Measurements from ENCODE around the gene SCD5.

The SCD5 gene

DNA sequence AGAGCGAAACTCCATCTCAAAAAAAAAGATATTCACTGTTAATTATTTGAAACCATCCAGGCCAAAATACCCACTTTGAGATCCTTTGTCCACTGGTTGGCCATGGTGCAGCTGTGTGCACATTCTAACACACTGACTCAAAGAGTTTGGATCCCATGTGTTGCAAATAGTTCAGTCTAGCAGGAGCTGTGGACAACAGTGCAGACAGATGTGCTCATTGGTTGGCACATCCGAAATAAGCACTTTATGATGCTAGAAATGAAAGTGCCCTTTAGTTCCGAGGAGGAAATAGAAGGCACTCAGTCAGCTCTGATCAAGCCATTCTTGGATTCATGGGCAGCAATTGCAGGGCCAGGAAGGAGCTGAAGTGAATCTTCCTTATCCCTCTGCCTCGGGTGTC lies 173.8 kb downstream of the SCD5 start:
- DNase-seq: no peak

DNA sequence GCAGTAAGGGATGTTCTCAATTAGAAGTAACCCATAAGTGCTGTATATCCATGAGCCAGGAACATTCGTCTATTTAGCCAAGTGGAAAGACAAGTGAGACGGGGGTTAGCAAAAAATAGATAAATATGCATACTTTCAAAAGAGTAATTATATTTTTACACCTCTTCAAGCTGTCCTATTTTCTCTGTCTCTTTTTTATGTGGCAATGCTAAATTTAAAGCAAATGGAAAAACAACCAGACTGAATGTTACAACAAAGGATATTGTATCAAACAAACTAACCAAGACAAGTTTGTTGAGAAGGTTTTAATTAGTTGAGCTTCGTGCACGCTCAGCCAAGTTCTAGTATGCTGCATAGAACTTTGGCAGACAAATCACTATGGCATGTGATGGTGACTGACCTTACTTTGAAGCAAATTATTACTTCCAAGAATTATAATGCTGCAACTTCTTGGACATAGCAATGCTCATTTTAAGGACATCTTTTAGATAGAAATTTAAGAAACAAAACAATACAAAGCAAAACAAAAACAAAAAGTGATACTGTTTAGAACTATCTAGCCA lies 175.4 kb downstream of the SCD5 start:
- DNase-seq: no peak

DNA sequence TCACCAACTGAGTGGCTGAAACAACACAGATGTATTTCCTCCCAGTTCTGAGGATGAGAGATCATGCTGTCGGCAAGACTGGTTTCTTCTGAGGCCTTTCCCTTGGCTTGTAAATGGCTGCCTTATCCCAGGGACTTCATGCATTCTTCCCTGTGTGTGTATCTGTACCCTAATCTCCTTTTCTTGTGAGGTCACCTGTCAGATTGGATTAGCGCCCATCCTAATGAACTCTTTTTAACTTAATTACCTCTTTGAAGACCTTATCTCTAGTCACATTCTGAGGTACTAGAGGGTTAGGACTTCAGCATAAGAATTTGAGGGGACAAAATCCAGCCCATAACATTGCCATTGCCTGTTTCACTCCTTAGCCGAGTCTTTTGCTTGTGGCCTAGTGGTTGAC lies 177.3 kb downstream of the SCD5 start:
- no peak for DNase-seq

DNA sequence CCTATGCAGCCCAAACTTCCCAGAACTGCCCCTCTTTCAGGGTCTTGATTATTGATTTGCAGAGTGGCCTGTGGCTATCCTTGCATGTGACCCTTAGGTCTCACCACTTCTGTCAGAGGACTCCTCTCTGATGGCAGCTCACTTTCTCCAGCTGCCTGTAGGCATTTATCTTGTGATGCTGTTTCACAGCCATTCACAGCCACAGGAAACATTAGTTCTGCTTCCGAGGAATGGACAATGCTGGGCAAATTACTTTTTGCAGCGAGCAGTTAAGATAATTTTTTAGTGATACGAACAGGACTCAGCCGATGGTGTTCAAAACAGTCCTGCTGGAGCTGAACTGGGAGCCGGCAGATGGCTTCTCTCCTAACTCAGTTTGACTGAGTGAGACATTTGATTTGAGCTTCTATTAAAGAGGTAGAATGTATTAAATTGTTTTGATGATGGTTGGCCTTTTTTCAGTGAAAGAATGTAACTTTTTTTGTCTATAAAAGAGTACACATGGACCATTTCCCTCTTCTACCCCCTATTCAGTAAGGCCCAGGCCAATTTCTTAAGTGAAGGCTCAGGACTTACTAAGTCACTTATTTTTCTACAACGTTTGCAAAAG lies 178.4 kb downstream of the SCD5 start:
- DNase-seq: no peak

DNA sequence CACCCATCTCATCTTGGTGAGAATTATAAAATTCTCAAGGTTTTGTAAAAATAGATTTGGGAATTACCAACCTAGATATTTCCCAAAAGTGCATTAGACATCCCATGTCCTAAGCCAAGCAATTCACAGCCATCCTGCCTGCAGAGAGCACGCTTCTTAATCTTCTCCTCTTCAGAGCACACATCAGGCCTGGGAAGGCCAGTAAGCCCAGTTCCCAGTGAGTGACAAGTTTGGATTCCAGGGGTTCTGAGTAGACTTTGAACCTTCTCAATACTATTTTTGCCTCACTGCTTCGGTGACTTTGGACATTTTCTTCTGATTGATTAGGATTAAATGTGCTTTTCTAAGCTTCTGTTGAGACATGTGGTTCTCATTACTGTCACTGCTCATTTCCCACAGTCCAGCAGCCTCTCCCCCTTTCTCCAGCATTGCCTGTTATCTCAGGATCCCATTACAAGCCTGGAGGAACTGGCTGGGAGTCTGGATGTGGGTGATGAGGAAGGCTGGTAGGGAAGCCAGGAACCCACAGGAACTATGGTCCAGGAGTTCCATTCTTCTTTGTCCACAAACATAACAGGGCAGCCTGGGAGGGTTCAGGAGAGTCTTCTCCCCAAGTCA lies 180.4 kb downstream of the SCD5 start:
- DNase-seq: peak; percentile 71

DNA sequence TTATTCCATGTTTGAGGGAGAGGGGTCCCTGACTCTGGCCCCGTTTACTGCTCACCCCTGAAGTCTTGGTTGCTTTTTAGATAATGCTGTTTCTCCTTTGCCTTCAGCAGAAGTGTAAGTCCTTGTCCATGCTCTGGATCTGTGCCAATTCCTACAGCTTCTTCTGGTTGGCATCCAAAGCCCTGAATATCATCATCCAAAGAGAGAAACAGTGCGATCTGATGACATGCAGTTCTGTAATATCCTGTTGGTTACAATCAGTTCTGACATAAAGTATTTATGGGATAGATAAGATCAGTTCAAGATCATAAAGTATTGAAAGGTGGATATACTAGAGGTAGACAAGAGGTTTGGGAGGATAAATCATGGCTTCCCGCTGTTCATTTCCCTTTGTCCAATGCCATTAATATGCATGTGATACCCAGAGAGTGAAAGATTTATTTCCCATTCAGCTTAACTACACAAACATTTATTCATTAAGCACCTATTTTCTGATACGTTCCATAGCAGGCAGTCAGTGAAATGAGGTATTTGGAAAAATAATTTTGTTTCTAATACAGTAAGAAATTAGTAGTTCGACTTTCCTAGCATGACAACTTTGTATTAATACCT lies 183.7 kb downstream of the SCD5 start:
- no peak for DNase-seq

DNA sequence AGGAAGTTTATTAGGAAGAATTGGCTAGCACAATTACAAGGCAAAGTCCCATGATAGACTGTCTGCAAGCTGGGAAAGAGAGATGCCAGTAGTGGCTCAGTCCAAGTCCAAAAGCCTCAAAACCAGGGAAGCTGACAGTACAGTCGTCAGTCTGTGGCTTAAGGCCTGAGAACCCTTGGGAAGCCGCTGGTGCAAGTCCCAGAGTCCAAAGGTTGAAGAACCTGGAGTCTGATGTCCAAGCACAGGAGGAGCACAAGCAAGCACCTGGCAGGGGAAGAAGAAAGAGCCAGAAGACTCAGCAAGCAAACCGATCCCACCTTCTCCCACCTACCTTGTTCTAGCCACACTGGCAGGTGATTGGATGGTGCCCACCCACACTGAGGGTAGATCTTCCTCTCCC lies 185.5 kb downstream of the SCD5 start:
- DNase-seq: no peak

DNA sequence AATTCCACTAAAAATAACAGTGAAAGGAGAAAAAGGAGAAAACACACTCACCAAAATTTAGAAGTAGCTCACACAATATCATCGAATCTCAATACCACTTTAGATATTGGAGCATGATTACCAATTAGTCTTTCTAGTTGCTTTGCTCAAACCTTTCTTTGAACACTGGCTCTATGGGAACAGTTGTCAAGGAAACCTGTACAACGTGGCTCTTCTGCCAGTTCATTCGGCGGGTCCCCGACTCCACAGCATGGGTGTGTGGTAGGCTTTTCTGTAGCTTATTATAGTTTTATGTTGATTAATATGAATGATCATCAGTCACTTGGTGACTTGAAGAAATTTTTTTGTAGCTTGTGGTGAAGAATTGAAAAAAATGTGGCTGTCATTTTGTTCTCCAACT lies 186.6 kb downstream of the SCD5 start:
- DNase-seq: no peak

DNA sequence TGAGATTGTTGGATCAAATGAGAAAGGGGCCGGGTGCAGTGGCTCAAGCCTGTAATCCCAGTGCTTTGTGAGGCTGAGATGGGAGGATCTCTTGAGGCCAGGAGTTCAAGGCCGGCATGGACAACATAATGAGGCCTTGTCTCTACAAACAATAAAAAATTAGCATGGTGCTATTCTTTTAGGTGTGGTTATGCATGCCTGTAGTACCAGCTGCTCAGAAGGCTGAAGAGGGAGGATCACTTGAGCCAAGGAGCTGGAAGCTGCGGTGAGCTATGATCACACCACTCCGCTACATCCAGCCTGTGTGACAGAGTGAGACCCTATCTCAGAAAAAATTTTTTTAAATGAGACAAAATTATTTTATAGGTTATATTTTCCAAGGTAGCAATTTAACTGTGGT lies 187.1 kb downstream of the SCD5 start:
- DNase-seq: no peak

DNA sequence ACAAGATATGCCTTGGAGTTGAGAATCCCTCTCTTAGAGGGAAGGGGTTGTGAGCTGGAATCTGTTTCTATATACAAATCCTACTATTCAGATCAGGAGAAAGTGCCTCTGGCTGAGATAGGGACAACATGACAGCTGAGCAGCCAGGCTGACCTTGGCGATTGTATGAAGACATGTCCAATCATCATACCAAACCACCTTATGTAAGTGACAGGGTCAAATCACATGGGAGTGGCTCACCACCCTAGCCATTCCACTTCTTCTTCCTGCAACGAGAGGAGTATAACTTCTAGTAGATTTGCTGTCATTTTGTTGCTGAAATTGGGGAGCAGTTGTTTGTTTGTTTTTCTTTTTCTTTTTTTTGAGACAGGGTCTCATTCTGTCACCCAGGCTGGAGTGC lies 188.6 kb downstream of the SCD5 start:
- no peak for DNase-seq

DNA sequence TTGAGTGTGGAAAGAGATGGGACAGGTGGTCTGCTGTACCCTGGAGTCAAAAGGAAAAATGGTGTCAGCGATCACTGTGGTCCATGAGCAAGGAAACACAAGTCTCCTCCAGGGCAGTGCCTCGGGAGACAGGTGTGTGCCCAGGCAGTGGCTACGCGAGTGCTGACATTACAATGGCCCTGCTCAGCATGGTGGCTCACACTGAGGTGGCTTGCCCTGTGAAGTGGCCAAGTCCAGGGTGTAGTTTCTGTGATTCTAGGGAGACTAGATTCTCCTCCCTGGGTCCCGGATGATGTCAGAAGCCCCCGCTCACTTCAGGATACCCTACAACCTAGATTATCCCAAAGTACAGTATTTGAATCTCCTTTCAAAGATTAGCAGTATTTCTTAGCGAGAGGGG lies 192.0 kb downstream of the SCD5 start:
- no peak for DNase-seq

DNA sequence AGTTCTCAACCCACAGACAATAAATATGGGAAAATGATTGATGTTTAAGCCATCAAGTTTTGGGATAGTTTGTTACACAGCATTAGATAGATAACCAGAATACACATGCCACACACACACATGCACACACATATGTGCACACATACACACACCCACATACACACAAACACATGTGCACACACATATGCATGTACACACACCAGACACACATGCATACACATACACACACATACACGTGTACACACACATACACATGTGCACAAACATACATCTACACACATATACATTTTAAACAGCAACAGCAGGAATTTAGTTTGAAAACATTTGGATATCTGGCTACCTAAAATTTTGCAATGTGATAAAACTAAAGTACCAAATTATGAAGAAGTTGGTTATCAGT lies 194.1 kb downstream of the SCD5 start:
- DNase-seq: no peak

DNA sequence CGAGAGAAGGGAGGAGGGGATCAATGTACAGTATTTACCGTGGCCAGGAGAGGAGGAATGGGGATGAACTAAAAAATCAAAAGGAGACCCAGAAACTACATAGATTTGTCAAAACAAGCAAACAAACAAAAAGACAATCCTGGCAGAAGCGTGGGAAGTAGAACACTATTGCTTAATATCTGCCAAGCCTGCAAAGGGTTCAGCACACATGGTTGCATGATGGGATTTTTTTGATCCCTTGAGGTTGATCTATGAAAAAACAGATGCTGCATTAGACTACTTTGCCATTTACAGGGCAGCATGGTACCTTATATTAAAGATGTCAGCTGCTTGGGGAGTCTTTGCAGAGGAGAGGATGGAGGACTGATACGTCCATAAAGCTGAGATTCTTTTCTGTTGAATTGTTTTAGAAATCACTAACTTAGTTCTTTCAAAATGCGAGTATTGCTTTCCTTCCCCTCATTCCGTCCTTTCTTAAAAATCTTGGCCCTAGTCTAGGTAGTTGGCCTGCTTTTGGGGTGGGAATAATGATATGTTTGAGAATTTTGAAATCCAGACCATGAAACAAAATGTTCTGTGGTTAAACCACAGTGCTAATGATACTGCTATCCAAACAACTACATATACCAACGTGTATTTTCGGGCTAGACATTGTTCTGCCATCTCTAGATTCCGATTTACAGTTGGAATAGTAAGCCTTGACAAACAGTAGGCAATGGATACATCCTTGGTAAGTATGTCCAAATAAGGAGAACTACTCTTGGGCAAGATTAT lies 197.2 kb downstream of the SCD5 start:
- DNase-seq: no peak

DNA sequence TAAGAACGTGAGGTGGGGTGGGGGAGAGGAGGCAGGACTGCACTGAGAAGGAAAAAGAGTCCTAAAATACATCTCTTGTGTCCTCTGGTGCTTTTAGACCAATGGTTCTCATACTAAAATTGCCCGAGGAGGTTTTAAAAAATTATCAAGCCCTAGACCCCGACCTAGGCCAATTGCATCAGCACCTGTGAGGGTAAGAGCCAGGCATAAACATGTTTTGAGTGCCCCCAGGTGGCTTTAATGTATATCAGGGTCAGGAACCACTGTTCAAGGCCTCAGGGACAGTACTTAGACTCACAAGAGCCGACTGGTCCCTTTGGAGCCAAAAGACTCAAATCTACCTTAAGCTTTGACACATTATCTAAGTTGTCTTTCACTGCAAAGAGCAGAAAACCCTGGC lies 199.3 kb downstream of the SCD5 start:
- no peak for DNase-seq

DNA sequence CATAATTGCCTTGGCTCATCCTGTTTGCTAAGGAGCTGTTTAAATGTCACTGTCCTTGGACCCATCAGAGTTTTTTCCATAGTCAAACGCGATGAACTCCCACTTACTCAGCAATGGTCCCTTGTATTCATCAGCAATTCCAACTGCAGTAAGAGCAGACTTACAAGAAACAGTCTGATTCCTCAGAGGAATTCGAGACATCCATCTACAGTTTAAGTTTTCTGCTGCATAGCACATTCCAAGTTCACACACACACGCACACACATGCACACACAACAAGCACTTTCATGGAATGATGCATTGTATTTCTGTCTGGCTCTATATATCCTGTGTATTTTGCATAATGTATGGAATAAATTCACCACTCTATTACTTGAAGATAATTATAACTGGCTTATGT lies 204.1 kb downstream of the SCD5 start:
- peak; percentile 9 for DNase-seq

DNA sequence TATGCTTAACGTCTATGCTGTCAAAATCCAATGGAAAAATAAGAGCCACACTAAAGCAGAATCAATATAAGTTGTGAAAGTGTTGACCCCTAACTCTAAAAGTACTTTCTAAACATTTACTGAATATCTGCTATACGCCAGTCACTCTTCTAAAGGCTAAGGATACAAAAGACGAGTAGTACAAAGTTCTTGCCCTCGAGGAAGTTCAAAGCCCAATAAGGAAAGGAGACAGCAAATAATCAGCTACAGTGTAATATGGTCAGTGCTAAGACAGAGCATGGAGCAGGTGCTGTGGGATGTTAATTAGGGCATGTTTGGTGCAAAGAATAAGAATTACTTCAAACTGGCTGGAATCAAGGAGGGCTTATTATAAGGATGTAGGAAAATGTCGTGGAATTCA lies 205.2 kb downstream of the SCD5 start:
- no peak for DNase-seq

DNA sequence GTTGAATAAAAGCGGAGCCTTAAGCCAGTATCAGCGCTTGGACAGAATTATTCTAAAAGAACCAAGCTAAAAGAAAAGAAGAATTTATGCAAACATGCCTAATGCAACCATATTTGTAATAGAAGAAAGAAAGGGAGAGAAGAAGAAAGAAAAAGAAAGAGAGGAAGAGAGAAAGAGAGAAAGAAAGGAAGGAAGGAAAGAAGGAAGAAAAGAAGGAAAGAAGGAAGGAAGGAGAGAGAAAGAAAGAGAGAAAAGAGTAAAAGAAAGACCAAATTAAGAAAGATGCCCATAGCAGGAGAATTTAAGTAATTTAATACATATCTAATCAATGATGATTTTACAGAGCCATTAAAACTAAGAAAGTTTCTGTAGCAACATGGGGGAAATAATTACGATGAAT lies 206.0 kb downstream of the SCD5 start:
- no peak for DNase-seq

DNA sequence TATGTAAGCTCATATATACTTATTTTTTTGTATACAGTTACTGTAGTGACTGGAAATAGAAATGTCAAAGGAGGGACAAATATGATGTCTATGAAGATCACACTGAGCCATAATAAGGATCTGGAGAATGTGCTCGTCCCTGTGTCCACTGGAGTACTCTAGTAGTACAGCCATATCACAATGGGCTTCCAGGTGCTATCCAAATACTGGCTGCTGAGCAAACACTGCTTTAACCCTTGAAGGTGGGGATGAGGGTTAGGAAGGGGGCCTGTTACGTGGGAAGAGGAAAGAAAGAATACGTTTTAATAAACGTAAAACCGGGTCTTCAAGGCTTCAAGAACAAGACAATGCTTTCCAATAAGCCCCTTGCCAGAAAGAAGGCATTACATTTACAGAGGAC lies 207.0 kb downstream of the SCD5 start:
- DNase-seq: no peak

DNA sequence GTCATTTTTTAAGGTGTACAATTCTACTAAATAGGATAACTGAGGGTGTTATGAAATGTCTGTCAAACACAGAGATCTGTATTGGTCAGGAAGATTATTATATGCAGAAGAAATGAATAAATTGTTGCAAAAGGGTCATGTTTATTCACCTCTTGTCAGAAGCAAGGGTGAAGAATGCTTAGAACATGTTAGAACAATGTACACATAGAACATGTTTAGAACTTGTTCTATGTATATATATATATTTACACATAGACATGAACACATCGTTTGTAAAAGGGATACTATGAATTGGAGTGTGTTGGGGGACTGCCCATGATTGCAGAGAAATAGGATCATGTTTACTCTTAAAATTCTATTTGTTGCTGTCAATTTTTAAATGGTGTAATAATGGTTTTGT lies 208.8 kb downstream of the SCD5 start:
- no peak for DNase-seq

DNA sequence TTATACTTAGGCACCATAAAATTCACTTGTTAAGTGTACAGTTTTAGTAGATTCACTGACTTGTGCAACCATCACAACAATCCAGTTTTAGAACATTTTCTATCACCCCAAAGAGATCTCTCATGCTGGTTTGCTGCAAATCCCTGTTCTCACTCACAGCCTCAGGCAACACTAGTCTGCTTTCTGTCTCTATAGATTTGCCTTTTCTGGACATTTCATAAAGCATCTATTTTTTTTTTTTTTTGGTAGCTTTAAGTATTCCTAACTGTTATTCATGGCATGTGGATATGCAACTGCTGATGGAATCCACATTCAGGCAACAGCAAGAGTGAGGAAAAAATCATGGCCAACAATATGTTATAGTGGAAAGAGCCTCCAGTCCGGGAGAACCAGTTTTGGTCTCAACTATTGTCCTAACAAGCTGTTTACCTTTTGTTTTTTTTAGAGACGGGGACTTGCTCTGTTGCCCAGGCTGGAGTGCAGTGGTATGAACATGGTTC lies 209.8 kb downstream of the SCD5 start:
- DNase-seq: no peak

DNA sequence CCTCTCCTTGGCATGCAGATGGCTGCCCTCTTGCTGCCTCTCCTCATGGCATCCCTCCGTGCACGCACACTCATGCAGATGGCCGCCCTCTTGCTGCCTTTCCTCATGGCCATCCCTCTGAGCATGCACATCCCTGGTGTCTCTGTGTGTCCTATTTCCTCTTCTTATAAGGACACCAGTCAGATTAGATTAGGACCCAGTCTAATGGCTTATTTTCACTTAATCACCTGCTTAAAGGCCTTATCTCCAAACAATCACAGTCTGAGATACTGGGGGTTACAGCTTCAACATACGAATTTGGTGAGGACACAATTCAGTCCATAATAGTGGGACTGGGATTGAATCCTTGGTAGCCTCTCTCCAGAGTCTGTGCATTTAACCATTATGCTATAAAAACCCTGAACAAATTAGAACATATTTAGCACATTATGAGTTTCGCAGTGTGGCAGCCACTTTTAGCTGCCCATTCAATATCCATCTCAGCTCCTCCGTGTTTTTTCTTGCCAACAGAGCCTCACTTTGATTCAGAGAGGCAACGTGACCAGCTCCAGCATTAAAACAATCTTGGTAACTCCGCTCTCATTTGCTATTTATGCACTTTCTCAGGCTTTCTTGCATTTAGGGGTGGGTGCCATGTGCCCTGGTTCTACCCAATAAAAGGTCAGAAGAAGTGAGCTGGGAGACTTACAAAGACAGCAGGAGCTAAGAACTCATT lies 210.6 kb downstream of the SCD5 start:
- DNase-seq: no peak

DNA sequence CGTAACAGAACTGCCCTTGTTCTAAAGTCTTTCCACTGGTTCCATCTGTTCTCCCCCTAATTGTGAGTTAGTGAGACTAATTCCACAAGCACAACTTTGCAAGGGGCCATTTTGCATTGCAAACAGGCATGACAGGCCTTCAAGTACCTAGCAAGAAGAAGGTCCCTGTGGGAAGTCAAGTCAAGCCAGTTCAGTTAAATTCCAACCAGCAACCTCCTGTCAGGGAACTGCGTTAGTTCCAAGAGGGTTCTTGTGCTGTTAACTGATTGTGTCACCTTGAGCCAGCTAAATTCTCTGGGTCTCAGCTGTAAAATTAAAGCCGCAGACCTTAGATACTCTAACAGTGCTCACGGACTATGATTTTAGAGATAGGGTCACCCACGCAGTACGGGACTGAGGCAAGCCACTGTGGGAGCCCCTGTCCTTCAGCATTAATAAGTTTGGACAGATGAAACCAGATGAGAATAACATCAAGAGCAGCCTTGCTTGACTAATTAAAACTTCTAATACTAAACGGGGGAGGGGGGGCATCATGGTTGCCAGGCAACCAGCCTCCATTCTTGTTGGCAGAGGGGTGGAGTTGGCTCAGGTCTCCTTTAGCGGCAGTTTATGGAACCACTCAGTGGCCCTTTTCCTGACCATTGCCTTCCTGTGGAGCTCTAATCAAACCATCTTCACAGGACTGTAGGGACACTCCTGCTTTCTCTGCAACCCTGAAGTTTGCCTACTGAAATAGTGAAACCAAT lies 212.7 kb downstream of the SCD5 start:
- DNase-seq: no peak
